ENCODE data around the gene TFAP2C.

DNA sequence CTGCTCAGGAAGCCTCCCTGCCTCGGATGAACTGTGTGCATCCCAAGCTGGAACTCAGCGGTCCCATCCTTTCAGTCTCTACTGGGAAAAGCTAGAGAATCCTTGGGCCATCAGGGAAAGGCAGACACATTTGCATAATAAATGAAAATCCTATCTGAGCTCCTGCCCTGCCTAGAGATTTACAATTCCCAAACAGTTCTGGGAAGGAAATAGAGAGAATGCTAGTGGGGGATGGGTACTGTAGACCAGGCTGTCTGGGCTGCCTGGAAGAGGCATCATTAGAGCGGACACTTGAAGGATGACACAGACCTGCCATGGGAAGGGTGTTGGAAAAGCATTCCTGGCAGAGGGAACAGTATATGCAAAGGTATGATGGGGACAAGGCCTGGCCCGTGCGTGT is 44.3 kb downstream of the TFAP2C start:
- TF ChIP-seq, protein P1, sequence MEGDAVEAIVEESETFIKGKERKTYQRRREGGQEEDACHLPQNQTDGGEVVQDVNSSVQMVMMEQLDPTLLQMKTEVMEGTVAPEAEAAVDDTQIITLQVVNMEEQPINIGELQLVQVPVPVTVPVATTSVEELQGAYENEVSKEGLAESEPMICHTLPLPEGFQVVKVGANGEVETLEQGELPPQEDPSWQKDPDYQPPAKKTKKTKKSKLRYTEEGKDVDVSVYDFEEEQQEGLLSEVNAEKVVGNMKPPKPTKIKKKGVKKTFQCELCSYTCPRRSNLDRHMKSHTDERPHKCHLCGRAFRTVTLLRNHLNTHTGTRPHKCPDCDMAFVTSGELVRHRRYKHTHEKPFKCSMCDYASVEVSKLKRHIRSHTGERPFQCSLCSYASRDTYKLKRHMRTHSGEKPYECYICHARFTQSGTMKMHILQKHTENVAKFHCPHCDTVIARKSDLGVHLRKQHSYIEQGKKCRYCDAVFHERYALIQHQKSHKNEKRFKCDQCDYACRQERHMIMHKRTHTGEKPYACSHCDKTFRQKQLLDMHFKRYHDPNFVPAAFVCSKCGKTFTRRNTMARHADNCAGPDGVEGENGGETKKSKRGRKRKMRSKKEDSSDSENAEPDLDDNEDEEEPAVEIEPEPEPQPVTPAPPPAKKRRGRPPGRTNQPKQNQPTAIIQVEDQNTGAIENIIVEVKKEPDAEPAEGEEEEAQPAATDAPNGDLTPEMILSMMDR (IDR thresholded peaks at IDR 0.05 in 2 of 3, conservative IDR thresholded peaks at IDR 0.05 in 1 of 3; ENCODE audit: control insufficient read depth in 2 of 3, extremely low read depth in 1 of 3, insufficient read depth in 1 of 3, low read depth in 3 of 3, low read length in 3 of 3): no peak
- TF ChIP-seq EZH2 (IDR thresholded peaks at IDR 0.05; ENCODE audit: borderline replicate concordance, control insufficient read depth, low read depth, low read length) (no peak), JUND (IDR thresholded peaks at IDR 0.05; ENCODE audit: low read depth, low read length) (no peak)

All from GM12878 (cell line).